Endothelial cell of umbilical vein (primary cell): ENCODE data around the gene KIAA0753. TPM values are rescaled to one million over a fixed set of nuclear protein-coding genes. Genes with fewer than 3 reads are reported as not detected.

Experiments used
- BruUV-seq: library from RNA; stranded (reverse); fragments of 400-500 nt; replicated peaks from 2 replicates; lab custom pipeline; 2021; lab: Mats Ljungman, UMichigan
- CTCF ChIA-PET: fragments of 300-600, 350-600 bp; sonication (Branson Sonifier 250); formaldehyde crosslinking; loops from one replicate; lab custom pipeline; 2021; ENCODE audit warnings: antibody characterized with exemption, inconsistent platforms; lab: Charles Lee
- POLR2A ChIA-PET: fragments of 300-600, 350-600 bp; sonication (Branson Sonifier 250); formaldehyde crosslinking; loops from one replicate; lab custom pipeline; 2021; ENCODE audit warnings: antibody characterized with exemption, inconsistent platforms; lab: Charles Lee
- DNase-seq: peaks from one replicate; pipeline ENCODE4 v3.0.0-alpha.2; 2011; ENCODE audit warnings: low read depth, low spot score
- FAIRE-seq: peaks from 2 replicates; lab custom pipeline; 2011; peaks lifted over from hg19 to GRCh38; lab: Jason Lieb, UNC
- H2AFZ ChIP-seq: 2 replicates; pipeline ENCODE4 v1.6.0; 2012; ENCODE audit warnings: low read depth, low read length, control low read depth, inconsistent platforms
- H3K27ac ChIP-seq: 2 replicates; pipeline ENCODE4 v1.5.1; 2011; ENCODE audit warnings: low read depth, mild to moderate bottlenecking, control low read depth, low read length, moderate library complexity; ENCODE audit not compliant: insufficient read depth
- H3K27me3 ChIP-seq, 2 experiments: 2 replicates each; pipeline versions ENCODE4 v1.6.0 to v1.6.1; 2011; ENCODE audit warnings: low read length in 2 of 2, mixed read lengths in 1 of 2; ENCODE audit not compliant: control insufficient read depth in 2 of 2, insufficient read depth in 2 of 2
- H3K36me3 ChIP-seq, 2 experiments: 2 replicates in 1 of 2; 3 replicates in 1 of 2; pipeline ENCODE4 v1.5.1; 2011; ENCODE audit warnings: low read length in 2 of 2, mild to moderate bottlenecking in 1 of 2, moderate library complexity in 1 of 2; ENCODE audit not compliant: control insufficient read depth in 2 of 2, insufficient read depth in 2 of 2; ENCODE audit errors: extremely low read depth in 1 of 2
- H3K4me1 ChIP-seq: 3 replicates; pipeline ENCODE4 v1.5.1; 2011; ENCODE audit warnings: mild to moderate bottlenecking, low read length; ENCODE audit not compliant: control insufficient read depth, insufficient read depth; ENCODE audit errors: extremely low read depth
- H3K4me2 ChIP-seq: 2 replicates; pipeline ENCODE4 v1.6.1; 2011; ENCODE audit warnings: low read length, control low read depth, mixed read lengths; ENCODE audit not compliant: insufficient read depth
- H3K4me3 ChIP-seq, 3 experiments: fragments of 200-600 bp in 1 of 3; sonication (generic), shearing (Covaris generic) in 1 of 3; replicated peaks in 1 of 3; 2 replicates each; pipeline ENCODE4 v1.5.1; 2011 to 2016; ENCODE audit warnings: control low read depth in 3 of 3, low read length in 3 of 3, mild to moderate bottlenecking in 2 of 3, inconsistent platforms in 1 of 3, low read depth in 1 of 3, moderate library complexity in 1 of 3; ENCODE audit not compliant: insufficient read depth in 1 of 3
- H3K79me2 ChIP-seq: 2 replicates; pipeline ENCODE4 v1.6.0; 2012; ENCODE audit warnings: low read length, inconsistent platforms; ENCODE audit not compliant: control insufficient read depth, insufficient read depth
- H3K9ac ChIP-seq: replicated peaks from 2 replicates; pipeline ENCODE3; 2011; ENCODE audit warnings: low read length, control low read depth; ENCODE audit not compliant: insufficient read depth; ENCODE audit errors: extremely low read depth
- H3K9me1 ChIP-seq: replicated peaks from 3 replicates; pipeline ENCODE4 v1.6.0; 2011; ENCODE audit warnings: mild to moderate bottlenecking, low read length; ENCODE audit not compliant: control insufficient read depth, insufficient read depth; ENCODE audit errors: extremely low read depth
- H3K9me3 ChIP-seq: replicated peaks from 2 replicates; pipeline ENCODE4 v1.5.1; 2012; ENCODE audit warnings: low read length, inconsistent platforms; ENCODE audit not compliant: control insufficient read depth, insufficient read depth
- H4K20me1 ChIP-seq: replicated peaks from 2 replicates; pipeline ENCODE3; 2011; ENCODE audit warnings: mild to moderate bottlenecking, low read length; ENCODE audit not compliant: control insufficient read depth, insufficient read depth; ENCODE audit errors: extremely low read depth
- EZH2 ChIP-seq: IDR thresholded peaks from 2 replicates; pipeline ENCODE4 v1.6.1; 2012; ENCODE audit warnings: borderline replicate concordance, low read depth, mild to moderate bottlenecking, moderate library complexity, low read length, inconsistent platforms; ENCODE audit not compliant: severe bottlenecking
- FOS ChIP-seq: IDR thresholded peaks from 2 replicates; pipeline ENCODE4 v1.6.1; 2011; ENCODE audit warnings: mild to moderate bottlenecking, low read length, moderate library complexity, borderline replicate concordance; ENCODE audit not compliant: insufficient read depth
- GATA2 ChIP-seq: IDR thresholded peaks from 2 replicates; pipeline ENCODE4 v1.7.0; 2011; ENCODE audit warnings: low read depth, mild to moderate bottlenecking, moderate library complexity, mixed read lengths, low read length; ENCODE audit not compliant: insufficient read length, insufficient read depth
- JUN ChIP-seq: IDR thresholded peaks from 2 replicates; pipeline ENCODE4 v1.6.1; 2011; ENCODE audit warnings: borderline replicate concordance, low read depth; ENCODE audit not compliant: insufficient read length, insufficient read depth
- MYC ChIP-seq: IDR thresholded peaks from one replicate; pipeline ENCODE4 v1.6.1; 2011; ENCODE audit warnings: mild to moderate bottlenecking, low read depth, low read length
- POLR2A ChIP-seq: IDR thresholded peaks from 2 replicates; pipeline ENCODE4 v1.6.1; 2012; ENCODE audit warnings: low read depth, mild to moderate bottlenecking, control low read depth, low read length
- POLR2AphosphoS5 ChIP-seq: IDR thresholded peaks from 2 replicates; pipeline ENCODE4 v1.6.1; 2012; ENCODE audit warnings: low read depth, mild to moderate bottlenecking, control low read depth, low read length, moderate library complexity; ENCODE audit not compliant: insufficient read depth
- dilution Hi-C: fragments of 300-500 bp; cut with MboI; formaldehyde crosslinking; loops from one replicate; pipeline ENCODE4 v1.15.0; 2019; ENCODE audit warnings: low sequenced_read_pairs; ENCODE audit not compliant: extremely low pct_ligation_motif_present
- intact Hi-C: fragments of 100-400 bp; cut with micrococcal nuclease; formaldehyde crosslinking; loops from one replicate; pipeline ENCODE4 v1.10.0; 2022
- polyA plus RNA-seq, 4 experiments: library from polyadenylated mRNA; depleted of rRNA in 3 of 4; stranded (reverse) in 3 of 4; unstranded in 1 of 4; fragments of >200 nt; gene quantifications; 2 replicates each; pipeline versions ENCODE4 v1.2.1 to v1.2.3, GENCODE V29; 2011 to 2012; ENCODE audit warnings: missing spikeins in 1 of 4
- total RNA-seq: library from RNA; stranded (reverse); gene quantifications from 2 replicates; pipeline ENCODE4 v1.2.3, GENCODE V29; 2021
- TF ChIP-seq, protein P1 (sequence below), 2 donors: IDR thresholded peaks; 1 replicate in 1 of 2; 2 replicates in 1 of 2; pipeline ENCODE4 v1.5.1; 2011; ENCODE audit warnings: low read length in 2 of 2, mild to moderate bottlenecking in 2 of 2, moderate library complexity in 2 of 2, control low read depth in 1 of 2, inconsistent platforms in 1 of 2, low read depth in 1 of 2; ENCODE audit not compliant: insufficient read depth in 1 of 2; ENCODE audit errors: extremely low read depth in 1 of 2
- TF ChIP-seq, protein P2 (sequence below): IDR thresholded peaks from 2 replicates; pipeline ENCODE4 v1.6.1; 2011; ENCODE audit not compliant: insufficient read depth, insufficient read length

KIAA0753 gene
- total and polyA plus RNA-seq, 2 donors (not counting 3 experiments of a cell fraction or from before 2014, with no cell fraction given) = 5.3 to 23.9 TPM

DNA sequence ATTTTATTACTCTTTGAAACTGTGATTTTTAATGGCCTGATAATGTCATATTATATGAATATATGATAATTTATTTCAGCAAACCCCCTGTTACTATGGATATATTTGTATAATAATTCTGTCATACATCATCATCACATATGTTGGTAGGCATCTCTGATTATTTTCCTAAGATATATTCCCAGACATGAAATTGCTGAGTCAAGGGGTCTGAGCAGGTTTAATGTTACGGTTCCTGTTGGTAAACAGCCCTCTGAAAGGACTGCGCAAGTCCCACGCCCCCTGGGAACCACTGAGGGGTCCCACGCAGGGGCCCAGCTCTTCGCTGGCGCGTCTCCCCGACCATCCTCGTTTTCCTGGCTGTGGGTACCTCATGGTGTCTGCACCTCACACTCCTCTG is 48.4 kb upstream of the KIAA0753 start:
- peaks cover 0 to 7% of the 10 kb centered on the region in 2 experiments for H3K27me3 ChIP-seq
- H3K36me3 ChIP-seq = no peaks in the 10 kb centered on the region
- TF ChIP-seq POLR2A (no peak), FOS (no peak), GATA2 (no peak), JUN (no peak), EZH2 (no peak)
- TF ChIP-seq, protein P1, sequence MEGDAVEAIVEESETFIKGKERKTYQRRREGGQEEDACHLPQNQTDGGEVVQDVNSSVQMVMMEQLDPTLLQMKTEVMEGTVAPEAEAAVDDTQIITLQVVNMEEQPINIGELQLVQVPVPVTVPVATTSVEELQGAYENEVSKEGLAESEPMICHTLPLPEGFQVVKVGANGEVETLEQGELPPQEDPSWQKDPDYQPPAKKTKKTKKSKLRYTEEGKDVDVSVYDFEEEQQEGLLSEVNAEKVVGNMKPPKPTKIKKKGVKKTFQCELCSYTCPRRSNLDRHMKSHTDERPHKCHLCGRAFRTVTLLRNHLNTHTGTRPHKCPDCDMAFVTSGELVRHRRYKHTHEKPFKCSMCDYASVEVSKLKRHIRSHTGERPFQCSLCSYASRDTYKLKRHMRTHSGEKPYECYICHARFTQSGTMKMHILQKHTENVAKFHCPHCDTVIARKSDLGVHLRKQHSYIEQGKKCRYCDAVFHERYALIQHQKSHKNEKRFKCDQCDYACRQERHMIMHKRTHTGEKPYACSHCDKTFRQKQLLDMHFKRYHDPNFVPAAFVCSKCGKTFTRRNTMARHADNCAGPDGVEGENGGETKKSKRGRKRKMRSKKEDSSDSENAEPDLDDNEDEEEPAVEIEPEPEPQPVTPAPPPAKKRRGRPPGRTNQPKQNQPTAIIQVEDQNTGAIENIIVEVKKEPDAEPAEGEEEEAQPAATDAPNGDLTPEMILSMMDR (IDR thresholded peaks at IDR 0.05; ENCODE audit: extremely low read depth in 1 of 2, insufficient read depth in 1 of 2, low read depth in 1 of 2, low read length in 2 of 2) = no peak
- intact Hi-C loops = no loop called here
- H3K9me1 ChIP-seq = no peaks in the 10 kb centered on the region
- H3K4me3 ChIP-seq = no peak overlapping the region
- no peak overlapping the region for H2AFZ ChIP-seq
- H4K20me1 ChIP-seq = no peaks in the 10 kb centered on the region
- ChIA-PET CTCF (interaction anchor here (1.0 to 1.3 kb wide), 2 partner anchors 11 to 315 kb away, joined by 3 read pairs; no protein-coding TSS in a partner anchor), POLR2A (no interaction called here)
- BruUV-seq = no TSS peak
- no peak overlapping the region for H3K4me2 ChIP-seq
- H3K79me2 ChIP-seq = no peaks in the 10 kb centered on the region
- dilution Hi-C loops = no loop called here
- H3K4me1 ChIP-seq = no peaks in the 10 kb centered on the region
- DNase-seq (no peak), FAIRE-seq (no peak)
- no peaks in the 10 kb centered on the region for H3K9me3 ChIP-seq
- no peak overlapping the region for H3K9ac ChIP-seq
- H3K27ac ChIP-seq = no peak overlapping the region

DNA sequence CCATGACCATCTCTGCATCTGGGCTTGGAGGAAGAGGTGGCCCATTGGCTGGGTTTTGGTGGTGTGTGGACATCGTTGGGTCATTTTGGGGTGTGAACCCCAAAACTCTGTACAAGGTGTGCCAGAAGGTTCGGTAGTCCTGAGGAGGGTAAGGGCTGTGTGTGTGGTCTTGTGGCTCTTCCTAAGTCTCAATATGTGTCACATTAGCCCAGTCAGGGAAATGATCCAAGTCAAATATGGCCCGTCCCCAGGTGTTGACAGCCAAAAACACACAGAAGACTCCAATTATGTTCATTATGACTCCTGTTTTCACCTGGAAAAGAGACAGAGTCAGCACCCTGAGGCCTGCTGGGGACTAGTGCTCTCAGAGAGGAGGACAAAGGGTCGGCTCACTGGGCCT is 45.5 kb upstream of the KIAA0753 start:
- Histone ChIP-seq H3K27ac (no peak overlapping the region), H3K36me3 (no peaks in the 10 kb centered on the region), H3K9ac (no peak overlapping the region), H3K4me3 (no peak overlapping the region), H3K79me2 (no peaks in the 10 kb centered on the region), H3K4me1 (no peaks in the 10 kb centered on the region), H3K9me1 (no peaks in the 10 kb centered on the region), H3K9me3 (no peaks in the 10 kb centered on the region), H3K27me3 (peaks cover 0 to 3% of the 10 kb centered on the region in 2 experiments), H2AFZ (no peak overlapping the region), H4K20me1 (no peaks in the 10 kb centered on the region), H3K4me2 (no peak overlapping the region)
- intact Hi-C loops (no loop called here), dilution Hi-C loops (no loop called here)
- CTCF ChIA-PET = no interaction called here
- FAIRE-seq = no peak
- TF ChIP-seq GATA2 (no peak), MYC (no peak), FOS (no peak), POLR2A (no peak), EZH2 (no peak), POLR2AphosphoS5 (no peak), JUN (no peak)
- TF ChIP-seq, protein P2, sequence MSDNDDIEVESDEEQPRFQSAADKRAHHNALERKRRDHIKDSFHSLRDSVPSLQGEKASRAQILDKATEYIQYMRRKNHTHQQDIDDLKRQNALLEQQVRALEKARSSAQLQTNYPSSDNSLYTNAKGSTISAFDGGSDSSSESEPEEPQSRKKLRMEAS = no peak
- TF ChIP-seq, protein P1 (IDR thresholded peaks at IDR 0.05; ENCODE audit: extremely low read depth in 1 of 2, insufficient read depth in 1 of 2, low read depth in 1 of 2, low read length in 2 of 2) = no peak
- DNase-seq = no peak
- POLR2A ChIA-PET = no interaction called here
- no TSS peak for BruUV-seq
